GM12873 (cell line): ENCODE measurements around the gene INPP4B.

Experiments
- CTCF ChIP-seq: IDR thresholded peaks from 2 replicates; pipeline ENCODE4 v1.5.1; 2012; ENCODE audit warnings: low read depth, mild to moderate bottlenecking, moderate library complexity, low read length, control low read depth; ENCODE audit not compliant: insufficient read depth; ENCODE audit errors: missing control alignments

Gene INPP4B

GRCh38 chr4:142211444-142211843 lies 634.7 kb downstream of the INPP4B start:
- no peak for TF ChIP-seq CTCF

DNA sequence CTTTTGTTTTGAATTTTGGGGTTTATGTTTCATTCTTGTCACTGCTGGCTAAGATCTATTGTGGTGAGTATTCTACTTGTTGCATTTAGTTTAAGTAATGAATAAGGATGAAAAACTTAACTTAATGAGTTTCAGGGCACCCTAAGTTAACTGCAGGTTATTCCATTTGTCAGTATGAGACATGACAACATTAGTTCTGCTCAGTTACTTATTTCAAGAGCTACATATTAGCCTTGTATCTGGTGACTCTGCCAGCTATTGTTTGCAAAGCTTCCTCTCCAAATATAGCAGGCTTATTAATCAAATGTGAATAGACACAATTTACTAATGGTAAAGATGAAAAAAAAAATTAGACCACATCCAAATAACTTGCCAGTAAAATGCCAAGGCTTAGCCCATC lies 642.6 kb downstream of the INPP4B start:
- TF ChIP-seq CTCF = no peak

DNA sequence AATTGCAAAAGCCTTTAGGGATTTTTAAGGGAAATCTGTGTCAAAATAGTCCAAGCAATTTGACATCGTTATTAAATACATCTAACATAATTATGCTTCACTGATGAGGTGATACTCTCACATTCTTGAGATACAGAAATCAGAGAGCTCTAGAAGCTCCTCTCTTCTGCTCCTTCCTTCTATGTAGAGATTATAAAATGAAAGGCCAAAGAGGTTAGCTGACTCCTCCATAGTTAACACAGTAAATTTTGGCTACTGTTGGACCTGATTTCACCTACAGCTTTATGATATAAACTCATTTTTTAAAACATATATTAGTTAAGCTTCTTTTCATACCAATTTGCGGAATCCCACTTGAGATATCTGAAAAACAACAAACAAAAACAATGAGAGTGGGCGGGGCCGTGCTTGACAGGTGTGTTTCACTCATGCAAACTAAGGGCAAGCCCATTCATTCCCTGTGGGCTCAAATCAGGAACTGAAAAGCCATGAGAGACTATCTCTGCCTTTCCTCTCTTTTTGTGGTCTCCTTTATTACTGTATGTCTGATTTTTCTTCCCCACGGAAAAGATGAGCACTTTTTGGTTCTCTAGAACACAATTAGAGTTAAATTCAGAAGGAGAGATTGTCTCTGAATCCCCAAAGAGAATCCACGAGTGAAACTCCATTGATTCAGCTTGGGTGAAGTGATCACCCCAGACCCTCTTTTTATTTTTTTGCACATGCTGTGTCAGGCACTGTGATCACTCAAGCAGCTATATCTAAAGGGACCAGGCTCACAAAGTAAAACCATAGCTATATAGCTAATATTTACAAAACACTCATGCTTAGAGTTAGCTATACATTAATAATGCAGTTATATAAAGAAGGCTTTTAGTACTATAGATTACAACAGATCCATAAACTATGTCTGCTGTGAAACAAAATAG lies 643.4 kb downstream of the INPP4B start:
- TF ChIP-seq CTCF = no peak

GRCh38 chr4:142201041-142201440 lies 645.1 kb downstream of the INPP4B start:
- no peak for TF ChIP-seq CTCF

DNA sequence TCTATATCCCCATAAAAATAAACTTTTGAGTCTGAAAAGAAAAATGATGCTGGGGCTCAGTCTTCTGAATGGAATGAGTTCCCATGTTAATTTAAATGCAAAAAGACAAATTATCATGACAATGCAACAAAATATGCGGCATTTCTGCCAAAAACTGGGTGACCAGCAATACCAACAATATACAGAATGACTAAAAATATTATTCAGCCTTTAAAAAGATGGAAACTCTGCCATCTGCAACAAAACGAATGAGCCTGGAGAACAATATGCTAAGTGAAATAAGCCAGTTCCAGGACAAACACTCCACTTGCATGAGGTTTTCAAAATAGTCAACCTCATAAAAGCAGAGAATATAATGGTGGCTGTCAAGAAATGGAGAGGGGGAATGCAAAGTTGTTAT lies 651.2 kb downstream of the INPP4B start:
- TF ChIP-seq CTCF = no peak

DNA sequence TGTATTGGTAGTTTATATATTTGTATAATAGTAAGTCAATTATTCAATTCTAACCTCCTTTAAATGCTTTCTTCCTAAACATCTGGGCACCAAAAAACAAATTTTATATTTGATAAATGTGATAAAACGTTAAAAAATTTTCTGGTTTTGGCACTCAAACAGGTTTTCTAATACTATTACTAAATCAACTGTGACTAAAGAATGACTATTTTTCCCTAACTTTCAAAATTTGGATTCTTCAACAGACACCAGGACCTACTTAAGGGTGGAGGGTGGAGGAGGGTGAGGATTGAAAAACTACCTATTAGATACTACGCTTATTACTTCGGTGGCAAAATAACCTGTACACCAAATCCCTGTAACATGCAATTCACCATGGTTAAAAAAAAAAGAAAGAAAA lies 654.2 kb downstream of the INPP4B start:
- TF ChIP-seq CTCF = no peak

DNA sequence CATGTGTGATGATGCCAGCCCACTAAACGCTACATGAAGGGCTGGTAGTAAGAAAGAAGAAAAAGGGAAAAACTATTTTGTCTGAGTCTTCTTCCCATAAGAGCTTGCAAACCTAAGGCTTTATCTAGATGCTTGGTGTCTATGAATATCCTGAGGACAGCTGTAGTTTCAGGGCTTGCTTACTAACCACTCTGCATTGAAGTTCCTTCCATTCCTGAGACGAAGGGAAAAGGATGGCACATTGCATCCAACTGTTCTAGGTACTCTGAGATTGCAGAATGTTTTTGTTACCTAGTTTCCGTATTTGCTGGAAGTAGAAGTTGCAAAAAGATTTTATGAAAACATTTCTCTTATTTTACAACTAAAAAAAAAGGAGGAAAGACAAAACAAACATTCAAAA lies 665.1 kb downstream of the INPP4B start:
- TF ChIP-seq CTCF = no peak
